WERI-Rb-1 (cell line): ENCODE data around the gene SPTBN1.
A peak's percentile ranks its signal among the peaks of the same experiment; 100 is the strongest.
"Not testable (repeated sequence)": the region's sequence is repeated elsewhere in the genome, so short reads cannot be mapped to it uniquely, and the experiment has no call there.

ENCODE experiments used
- DNase-seq: peaks from one replicate; pipeline ENCODE4 v3.0.0-alpha.2; 2020
- H3K27ac ChIP-seq: fragments of 250-450 bp; sonication (Bioruptor Pico); 2 replicates; pipeline ENCODE4 v1.5.1; 2020; ENCODE audit warnings: mild to moderate bottlenecking, moderate library complexity
- H3K27me3 ChIP-seq: fragments of 250-450 bp; sonication (Bioruptor Pico); 2 replicates; pipeline ENCODE4 v1.5.1; 2021; ENCODE audit warnings: mild to moderate bottlenecking, low read depth, moderate library complexity; ENCODE audit not compliant: insufficient read depth, severe bottlenecking
- H3K36me3 ChIP-seq: fragments of 250-450 bp; sonication (Bioruptor Pico); 2 replicates; pipeline ENCODE4 v1.5.1; 2020; ENCODE audit warnings: mild to moderate bottlenecking, moderate library complexity
- H3K4me3 ChIP-seq: 2 replicates; pipeline ENCODE4 v1.5.1; 2011; ENCODE audit warnings: low read depth, mild to moderate bottlenecking, control low read depth, low read length
- H3K9me3 ChIP-seq: fragments of 250-450 bp; sonication (Bioruptor Pico); 2 replicates; pipeline ENCODE4 v1.5.1; 2021; ENCODE audit warnings: mild to moderate bottlenecking, moderate library complexity; ENCODE audit not compliant: severe bottlenecking
- TF ChIP-seq, protein P1 (sequence below): IDR thresholded peaks from 2 replicates; pipeline ENCODE4 v1.5.1; 2011; ENCODE audit warnings: low read depth, mild to moderate bottlenecking, control low read depth, inconsistent platforms, low read length

SPTBN1 gene

DNA sequence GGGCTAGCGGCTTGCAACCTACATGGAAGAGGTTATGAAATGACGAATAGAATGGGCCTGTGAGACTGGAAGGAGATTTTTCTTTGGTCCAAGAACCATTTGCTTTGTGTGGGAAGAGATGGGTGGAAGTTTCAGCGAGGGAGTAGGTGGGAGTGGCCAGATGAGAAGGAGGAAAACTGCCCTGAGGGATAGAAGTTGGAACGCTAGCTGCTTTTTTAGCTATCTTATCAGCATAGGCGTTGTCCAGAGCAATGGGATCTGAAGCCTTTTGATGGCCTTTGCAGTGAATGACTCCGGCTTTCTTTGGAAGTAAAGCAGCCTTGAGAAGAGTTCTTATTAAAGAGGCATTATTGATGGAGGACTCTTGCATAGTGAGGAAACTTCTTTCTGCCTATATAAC lies 52.4 kb downstream of the SPTBN1 start:
- TF ChIP-seq, protein P1, sequence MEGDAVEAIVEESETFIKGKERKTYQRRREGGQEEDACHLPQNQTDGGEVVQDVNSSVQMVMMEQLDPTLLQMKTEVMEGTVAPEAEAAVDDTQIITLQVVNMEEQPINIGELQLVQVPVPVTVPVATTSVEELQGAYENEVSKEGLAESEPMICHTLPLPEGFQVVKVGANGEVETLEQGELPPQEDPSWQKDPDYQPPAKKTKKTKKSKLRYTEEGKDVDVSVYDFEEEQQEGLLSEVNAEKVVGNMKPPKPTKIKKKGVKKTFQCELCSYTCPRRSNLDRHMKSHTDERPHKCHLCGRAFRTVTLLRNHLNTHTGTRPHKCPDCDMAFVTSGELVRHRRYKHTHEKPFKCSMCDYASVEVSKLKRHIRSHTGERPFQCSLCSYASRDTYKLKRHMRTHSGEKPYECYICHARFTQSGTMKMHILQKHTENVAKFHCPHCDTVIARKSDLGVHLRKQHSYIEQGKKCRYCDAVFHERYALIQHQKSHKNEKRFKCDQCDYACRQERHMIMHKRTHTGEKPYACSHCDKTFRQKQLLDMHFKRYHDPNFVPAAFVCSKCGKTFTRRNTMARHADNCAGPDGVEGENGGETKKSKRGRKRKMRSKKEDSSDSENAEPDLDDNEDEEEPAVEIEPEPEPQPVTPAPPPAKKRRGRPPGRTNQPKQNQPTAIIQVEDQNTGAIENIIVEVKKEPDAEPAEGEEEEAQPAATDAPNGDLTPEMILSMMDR: no peak
- no peak for DNase-seq
- no peak overlapping the region for H3K4me3 ChIP-seq
- no peaks in the 10 kb centered on the region for H3K27me3 ChIP-seq
- H3K36me3 ChIP-seq: no peaks in the 10 kb centered on the region
- H3K9me3 ChIP-seq: no peaks in the 10 kb centered on the region
- H3K27ac ChIP-seq: no peak overlapping the region

DNA sequence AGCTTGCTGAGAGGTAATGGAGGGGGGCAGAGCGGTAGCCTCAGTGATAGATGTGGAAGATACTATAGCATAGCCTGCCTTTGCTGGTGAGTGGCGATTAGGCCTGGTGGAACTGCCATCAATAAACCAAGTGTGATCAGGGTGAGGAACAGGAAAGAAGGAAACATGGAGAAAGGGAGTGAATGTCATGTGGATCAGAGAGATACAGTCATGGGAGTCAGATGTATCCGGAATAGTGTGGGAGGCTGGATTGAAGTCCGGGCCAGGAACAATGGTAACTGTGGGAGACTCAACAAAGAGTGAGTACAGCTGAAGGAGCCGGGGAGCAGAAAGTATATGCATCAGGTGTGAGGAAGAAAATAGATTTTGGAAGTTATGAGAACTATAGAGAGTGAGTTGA lies 52.9 kb downstream of the SPTBN1 start:
- not testable (repeated sequence) for H3K4me3 ChIP-seq, DNase-seq, H3K27me3 ChIP-seq, H3K36me3 ChIP-seq, H3K9me3 ChIP-seq
- H3K27ac ChIP-seq: peak overlapping the region; percentile 44

DNA sequence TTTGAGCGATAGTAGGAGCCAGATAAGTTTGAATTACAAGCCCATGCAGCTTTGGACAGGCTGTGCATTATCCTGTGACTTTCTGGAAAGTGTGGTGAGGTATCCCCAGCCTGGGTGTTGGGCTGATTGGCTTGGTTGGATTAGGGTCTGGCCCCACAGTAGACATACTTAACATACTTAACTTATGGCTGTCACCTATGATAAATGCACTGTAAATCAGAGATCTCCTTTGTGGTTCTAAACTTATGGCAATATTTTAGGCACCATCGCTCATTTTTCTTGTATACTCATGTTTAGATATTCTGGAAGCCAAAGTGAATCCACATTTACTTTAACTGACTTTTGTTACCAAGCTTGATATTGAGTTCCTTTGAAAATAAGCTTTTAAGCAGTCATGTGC lies 54.8 kb downstream of the SPTBN1 start:
- TF ChIP-seq, protein P1: no peak
- H3K27me3 ChIP-seq: no peaks in the 10 kb centered on the region

DNA sequence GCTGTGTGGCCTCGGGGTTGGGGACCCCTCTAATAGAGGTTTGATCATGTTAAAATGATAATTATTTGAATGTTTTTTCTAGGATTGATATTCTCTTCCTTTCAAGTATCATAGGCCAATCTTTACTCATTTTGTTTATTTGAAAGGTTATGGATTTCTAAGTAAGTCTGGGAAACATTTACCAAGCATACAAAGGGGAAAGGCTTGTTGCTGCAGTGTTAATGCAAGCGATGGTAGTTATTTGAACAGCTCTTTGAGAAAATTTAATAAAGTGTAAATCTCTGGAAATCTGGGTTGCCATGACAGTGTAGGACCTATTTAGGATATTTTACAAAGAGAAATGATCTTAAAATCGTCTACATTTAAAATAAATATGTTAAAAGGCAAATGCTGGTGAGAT lies 56.1 kb downstream of the SPTBN1 start:
- TF ChIP-seq, protein P1: no peak
- Histone ChIP-seq H3K9me3 (no peaks in the 10 kb centered on the region), H3K27me3 (no peaks in the 10 kb centered on the region), H3K4me3 (no peak overlapping the region), H3K36me3 (no peaks in the 10 kb centered on the region), H3K27ac (no peak overlapping the region)
- no peak for DNase-seq

More for the DNA sequence above, 54.8 kb downstream of the SPTBN1 start:
- no peak overlapping the region for H3K27ac ChIP-seq
- no peaks in the 10 kb centered on the region for H3K36me3 ChIP-seq
- H3K4me3 ChIP-seq: no peak overlapping the region
- DNase-seq: no peak
- no peaks in the 10 kb centered on the region for H3K9me3 ChIP-seq

DNA sequence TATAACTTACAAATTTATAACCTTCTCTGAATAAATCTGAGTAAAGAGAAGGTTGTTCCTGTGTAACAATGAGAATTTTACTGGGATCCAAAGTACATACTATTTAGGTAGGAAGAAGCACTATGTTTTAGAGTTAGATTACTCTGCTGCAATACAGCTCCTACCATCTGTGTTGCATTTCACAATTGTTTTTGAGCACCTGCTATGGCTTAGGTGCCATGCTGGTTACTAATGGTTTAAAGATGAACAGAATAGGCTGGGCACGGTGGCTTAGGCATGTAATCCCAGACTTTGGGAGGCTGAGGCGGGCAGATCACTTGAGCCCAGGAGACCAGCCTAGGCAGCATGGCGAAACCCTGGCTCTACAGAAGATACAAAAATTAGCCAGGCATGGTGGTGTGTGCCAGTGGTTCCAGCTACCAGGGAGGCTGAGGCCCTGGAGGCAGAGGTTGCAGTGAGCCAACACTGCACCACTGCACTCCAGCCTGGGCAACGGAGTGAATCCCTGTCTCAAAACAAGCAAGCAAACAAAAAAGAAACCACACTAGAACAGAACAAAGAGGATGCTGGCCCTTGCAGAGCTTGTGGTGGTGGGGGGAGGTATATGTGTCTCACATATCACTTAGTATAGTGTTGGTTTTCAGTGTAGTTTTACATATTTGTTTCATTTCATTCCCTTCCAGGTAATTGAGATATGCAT lies 56.7 kb downstream of the SPTBN1 start:
- H3K4me3 ChIP-seq: no peak overlapping the region
- no peaks in the 10 kb centered on the region for H3K9me3 ChIP-seq
- H3K27ac ChIP-seq: no peak overlapping the region
- TF ChIP-seq, protein P1: no peak
- H3K36me3 ChIP-seq: no peaks in the 10 kb centered on the region
- DNase-seq: no peak
- H3K27me3 ChIP-seq: no peaks in the 10 kb centered on the region

DNA sequence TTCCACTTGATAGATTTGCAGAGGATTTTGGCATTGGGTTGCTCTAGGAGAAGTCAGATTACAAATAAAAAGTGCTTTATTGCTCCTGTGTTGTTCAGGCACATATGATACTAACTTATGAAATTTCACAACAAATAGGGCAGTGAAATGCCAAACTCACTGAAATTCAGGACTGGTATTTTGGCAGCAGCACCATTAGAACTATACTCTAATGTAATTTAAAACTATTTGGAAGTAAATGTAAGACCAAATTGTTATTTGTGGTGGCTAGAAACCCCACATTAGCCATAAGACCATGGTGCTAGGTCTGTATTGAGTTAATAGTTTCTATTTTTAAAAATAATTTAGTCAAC lies 57.2 kb downstream of the SPTBN1 start:
- DNase-seq: no peak
- H3K27ac ChIP-seq: no peak overlapping the region
- TF ChIP-seq, protein P1: no peak

More for the DNA sequence above, 57.2 kb downstream of the SPTBN1 start:
- no peaks in the 10 kb centered on the region for H3K27me3 ChIP-seq
- H3K4me3 ChIP-seq: no peak overlapping the region
- H3K36me3 ChIP-seq: no peaks in the 10 kb centered on the region
- no peaks in the 10 kb centered on the region for H3K9me3 ChIP-seq
